ENCODE results near the gene IMPDH1.

The IMPDH1 gene

GRCh38 chr7:128360359-128360678 lies 49.5 kb downstream of the IMPDH1 start:
- no peak for DNase-seq (ENCODE audit: low spot score)

DNA sequence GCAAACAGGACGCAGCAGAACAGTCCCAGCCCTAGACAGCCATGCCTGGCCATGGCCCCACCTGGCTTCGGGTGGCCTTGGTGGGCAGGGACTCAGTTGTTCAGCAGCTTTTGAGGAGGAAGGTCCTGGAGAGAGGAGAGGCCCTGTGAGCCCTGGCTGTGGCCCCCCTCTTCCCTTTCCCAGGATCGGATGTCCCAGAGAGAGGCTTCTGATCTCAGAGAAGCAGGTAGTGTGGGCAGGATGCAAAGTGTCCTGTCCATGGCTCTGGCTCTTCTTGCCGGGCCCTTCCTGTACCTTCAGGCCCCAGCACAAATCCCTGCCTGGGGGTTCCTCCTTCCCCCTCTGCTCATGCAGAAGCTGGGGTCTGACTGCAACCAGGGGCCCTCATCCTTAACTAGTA lies 49.8 kb downstream of the IMPDH1 start:
- DNase-seq (ENCODE audit: low spot score) = no peak

- DNase-seq (ENCODE audit: low spot score) = no peak
Measured at GRCh38 chr7:128359336-128359735, 50.4 kb downstream of the IMPDH1 start.

DNA sequence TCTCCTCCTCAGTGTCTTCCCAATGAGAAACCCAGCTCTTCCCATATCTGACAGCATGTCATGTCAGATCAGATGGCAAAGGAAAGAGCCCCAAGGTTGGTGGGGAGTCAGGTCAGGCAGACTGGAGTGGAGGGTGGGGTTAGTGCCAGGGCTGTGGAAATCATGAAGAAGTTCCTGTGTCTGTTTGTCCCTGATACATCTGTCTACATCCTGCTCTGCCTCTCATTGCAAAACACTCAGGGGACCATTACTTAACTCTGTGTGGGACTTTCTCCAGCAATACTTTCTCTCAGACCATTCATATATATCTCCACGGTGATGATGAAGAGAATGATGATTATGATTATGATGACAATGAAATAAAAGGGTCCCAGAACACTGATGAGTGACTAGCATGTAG lies 51.5 kb downstream of the IMPDH1 start:
- DNase-seq (ENCODE audit: low spot score) = no peak

- no peak for DNase-seq (ENCODE audit: low spot score)
Measured at GRCh38 chr7:128357217-128357613, 52.6 kb downstream of the IMPDH1 start.

DNA sequence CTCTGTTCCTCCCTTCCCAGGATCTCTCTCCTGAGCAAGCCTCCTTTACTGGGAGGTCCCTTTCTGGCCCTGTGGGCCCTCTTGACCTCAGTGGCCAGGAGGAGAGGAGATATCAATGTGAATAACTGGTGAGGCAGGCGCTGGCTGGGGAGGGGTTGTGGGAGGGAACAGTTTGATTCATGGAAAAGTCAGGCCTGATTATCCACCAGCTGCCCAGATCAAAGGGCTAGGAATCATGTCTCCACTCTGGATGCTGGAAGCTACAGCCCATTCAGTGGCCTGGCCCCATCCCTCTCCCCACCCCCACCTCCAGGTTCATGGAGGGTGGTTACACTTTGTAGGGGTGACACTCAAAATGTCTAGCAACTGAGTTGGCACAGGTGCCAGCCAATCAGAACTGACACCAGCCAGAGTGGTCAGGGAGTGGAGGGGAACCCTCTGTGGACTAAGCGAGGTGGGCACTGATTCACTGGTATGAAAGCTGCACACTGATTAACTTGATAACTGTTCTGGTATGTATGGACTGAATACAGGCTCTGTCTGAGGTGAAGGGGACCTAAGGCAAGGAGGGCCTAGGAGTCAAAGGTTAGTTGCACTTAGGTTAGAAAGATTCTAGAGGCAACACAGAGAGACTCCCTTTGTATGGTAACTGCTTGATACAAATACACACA lies 53.1 kb downstream of the IMPDH1 start:
- peak; percentile 17 for DNase-seq (ENCODE audit: low spot score)

DNA sequence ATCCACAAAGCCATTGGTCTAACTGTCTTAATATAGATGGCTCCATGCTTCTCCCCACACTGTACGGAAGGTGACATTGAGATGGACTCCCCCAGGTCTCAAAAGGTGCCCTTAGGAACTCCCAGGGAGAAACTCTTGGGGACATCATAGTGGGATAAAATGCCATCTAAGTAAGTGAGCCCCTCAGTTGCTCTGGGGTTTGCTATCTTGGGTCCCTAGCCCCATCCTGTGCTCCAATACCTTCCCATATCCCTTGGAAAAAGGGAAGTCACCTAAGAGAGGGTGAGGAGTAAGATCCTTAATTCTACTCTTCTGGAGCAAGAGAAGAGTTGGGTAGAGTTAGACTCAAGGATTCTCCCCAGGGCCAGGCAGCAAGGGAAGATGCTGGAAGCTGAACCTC lies 56.2 kb downstream of the IMPDH1 start:
- DNase-seq (ENCODE audit: low spot score) = no peak

GRCh38 chr7:128353189-128353588 lies 56.6 kb downstream of the IMPDH1 start:
- no peak for DNase-seq (ENCODE audit: low spot score)

DNA sequence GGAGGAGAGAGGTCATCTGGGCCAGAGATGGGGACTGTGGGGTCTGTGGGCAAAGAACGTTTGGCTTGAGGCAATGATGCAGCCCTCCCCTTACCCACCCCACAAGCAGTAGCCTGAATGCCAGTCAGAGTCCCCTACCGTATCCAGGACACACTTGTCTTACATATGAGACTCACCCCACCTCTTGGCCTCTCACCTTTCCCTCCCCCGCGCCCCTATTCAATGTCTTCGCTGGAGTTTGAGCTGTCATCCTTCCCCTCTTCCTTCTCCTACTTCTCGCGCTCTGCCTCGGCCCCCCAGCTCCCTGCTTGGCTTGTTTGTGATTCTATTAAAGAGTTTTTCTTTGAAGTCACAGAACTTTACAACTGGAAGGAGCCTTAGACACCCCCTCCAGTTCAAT lies 57.1 kb downstream of the IMPDH1 start:
- DNase-seq (ENCODE audit: low spot score) = no peak

GRCh38 chr7:128352153-128352537 lies 57.6 kb downstream of the IMPDH1 start:
- DNase-seq (ENCODE audit: low spot score) = peak; percentile 70

- DNase-seq (ENCODE audit: low spot score) = no peak
Measured at GRCh38 chr7:128351296-128352152, 58.3 kb downstream of the IMPDH1 start.

GRCh38 chr7:128350708-128351295 lies 59.0 kb downstream of the IMPDH1 start:
- DNase-seq (ENCODE audit: low spot score) = no peak

DNA sequence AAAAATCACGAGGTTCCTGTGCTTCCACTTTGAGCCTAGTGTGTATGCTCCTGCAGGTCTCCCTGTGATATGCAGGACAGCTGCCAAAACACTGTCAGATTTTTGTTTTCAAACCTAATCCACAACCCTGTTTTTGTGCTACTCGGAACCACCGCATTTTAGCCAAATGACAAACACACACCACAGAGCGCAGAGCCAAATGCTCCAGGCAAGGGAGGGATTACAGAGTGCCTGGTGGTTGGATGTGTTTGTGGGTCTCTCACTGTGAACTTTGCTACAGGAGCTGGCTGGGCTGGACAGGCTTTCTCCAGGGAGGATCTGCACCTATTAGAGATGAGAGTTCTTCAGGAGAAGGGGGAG lies 60.3 kb downstream of the IMPDH1 start:
- DNase-seq (ENCODE audit: low spot score) = no peak

GRCh38 chr7:128347647-128348097 lies 62.1 kb downstream of the IMPDH1 start:
- peak; percentile 50 for DNase-seq (ENCODE audit: low spot score)

DNA sequence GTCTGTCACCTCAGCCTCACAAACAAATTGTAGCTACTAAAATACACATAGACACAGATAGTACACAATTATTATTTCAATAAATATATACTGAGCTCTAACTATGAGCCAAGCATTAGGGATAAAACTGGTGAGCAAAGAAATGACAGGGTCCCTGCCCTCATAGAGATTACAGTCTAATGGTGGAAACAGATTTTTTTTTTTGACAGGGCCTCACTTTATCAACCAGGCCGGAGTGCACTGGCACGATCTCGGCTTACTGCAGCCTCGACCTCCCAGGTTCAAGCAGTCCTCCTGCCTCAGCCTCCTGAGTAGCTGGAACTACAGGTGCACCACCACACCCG lies 65.4 kb downstream of the IMPDH1 start:
- DNase-seq (ENCODE audit: low spot score) = no peak

DNA sequence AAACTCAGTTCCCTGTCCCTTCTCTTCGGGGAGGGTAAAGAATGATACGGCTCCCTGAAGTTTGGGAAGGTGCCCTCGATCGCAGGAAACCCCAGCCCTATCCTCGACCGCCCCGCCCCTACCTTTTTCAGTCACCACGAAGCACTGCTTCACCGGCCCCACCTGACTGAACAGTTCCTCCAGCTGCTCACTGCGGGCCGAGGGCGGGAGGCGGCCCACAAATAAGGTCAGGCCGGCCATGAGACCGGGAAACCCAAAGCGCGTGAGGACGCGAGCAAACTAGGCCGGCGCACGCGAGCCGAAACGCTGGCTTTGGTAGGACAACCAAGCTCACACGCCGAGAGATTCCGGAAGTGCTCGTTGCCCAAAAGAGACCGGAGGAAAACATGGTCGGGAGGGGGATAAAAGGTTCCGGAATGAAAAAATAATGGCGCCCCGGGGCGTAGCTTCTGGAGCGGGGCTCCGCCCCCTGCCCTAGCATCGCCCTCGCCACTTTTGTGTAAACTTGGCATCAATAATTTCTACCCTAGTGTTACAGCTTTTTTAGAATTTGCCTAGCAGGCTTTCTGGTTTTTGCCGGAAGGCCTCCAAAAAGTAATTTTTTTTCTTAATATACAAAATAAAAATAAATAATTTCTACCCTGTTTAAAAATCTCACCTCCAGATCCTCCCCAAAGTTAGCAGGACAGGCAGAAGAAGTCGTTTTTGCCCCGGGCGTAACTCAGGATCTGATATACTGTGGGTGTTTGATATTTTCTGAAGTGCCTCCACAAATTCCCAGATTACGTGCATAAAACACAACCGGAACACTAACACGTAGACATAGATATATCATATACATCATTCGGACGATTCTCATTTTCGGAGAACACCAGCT lies 66.0 kb downstream of the IMPDH1 start, which contains the start of gene RBM28:
RBM28 (minus strand) TSS at position 355 of the 877 bp plus-strand sequence; CDS start at position 240, 115 bp downstream.
- DNase-seq (ENCODE audit: low spot score) = peak; percentile 92
